PC-9 (cell line): Measurements from ENCODE around the gene MTHFSD. TPM values are rescaled to one million over a fixed set of nuclear protein-coding genes. Genes with fewer than 3 reads are reported as not detected.
A peak's percentile ranks its signal among the peaks of the same experiment; 100 is the strongest.

Source experiments
- BruUV-seq: library from RNA; stranded (reverse); fragments of 400-500 nt; replicated peaks from 2 replicates; lab custom pipeline; 2021; lab: Mats Ljungman, UMichigan
- CTCF ChIA-PET: fragments of 300-600 bp; sonication (Branson Sonifier 250); formaldehyde crosslinking; loops from one replicate; lab custom pipeline; 2022; ENCODE audit warnings: antibody characterized with exemption; lab: Charles Lee
- POLR2A ChIA-PET: fragments of 300-600 bp; sonication (Branson Sonifier 250); formaldehyde crosslinking; loops from one replicate; lab custom pipeline; 2022; ENCODE audit warnings: antibody characterized with exemption; ENCODE audit not compliant: unreplicated experiment; lab: Charles Lee
- DNase-seq, 2 experiments: peaks; one replicate each; pipeline versions ENCODE4 v3.0.0 to v3.0.0-alpha.2; 2015 to 2022; ENCODE audit warnings: mixed read lengths in 1 of 2
- H2AFZ ChIP-seq: fragments of 200-600 bp; sonication (generic); 2 replicates; pipeline ENCODE4 v1.8.1; 2017; ENCODE audit warnings: antibody characterized with exemption
- H3F3A ChIP-seq: fragments of 200-600 bp; sonication (generic); 2 replicates; pipeline ENCODE4 v1.8.1; 2017; ENCODE audit warnings: antibody characterized with exemption, mild to moderate bottlenecking, low read depth; ENCODE audit not compliant: insufficient read depth
- H3K27ac ChIP-seq: fragments of 200-600 bp; sonication (generic); 2 replicates; pipeline ENCODE4 v1.6.1; 2016; ENCODE audit warnings: mixed run types
- H3K27me3 ChIP-seq: fragments of 200-600 bp; sonication (generic); 2 replicates; pipeline ENCODE4 v1.6.1; 2016; ENCODE audit warnings: low read depth, mixed run types; ENCODE audit not compliant: insufficient read depth
- H3K36me3 ChIP-seq: fragments of 200-600 bp; sonication (generic); 2 replicates; pipeline ENCODE4 v1.6.1; 2016; ENCODE audit warnings: low read depth, mixed run types
- H3K4me1 ChIP-seq: fragments of 200-600 bp; sonication (generic); replicated peaks from 2 replicates; pipeline ENCODE4 v1.6.1; 2016; ENCODE audit warnings: mixed run types; ENCODE audit not compliant: insufficient read depth
- H3K4me2 ChIP-seq: fragments of 200-600 bp; sonication (generic); 2 replicates; pipeline ENCODE4 v1.6.1; 2017; ENCODE audit warnings: mixed run types
- H3K4me3 ChIP-seq: fragments of 200-600 bp; sonication (generic); 2 replicates; pipeline ENCODE4 v1.6.1; 2016; ENCODE audit warnings: mixed run types
- H3K79me2 ChIP-seq: fragments of 200-600 bp; sonication (generic); 2 replicates; pipeline ENCODE4 v1.6.1; 2017; ENCODE audit warnings: low read depth, mixed run types
- H3K9me2 ChIP-seq: fragments of 200-600 bp; sonication (generic); 2 replicates; pipeline ENCODE4 v1.8.1; 2017; ENCODE audit warnings: mild to moderate bottlenecking; ENCODE audit not compliant: insufficient read depth
- H3K9me3 ChIP-seq: fragments of 200-600 bp; sonication (generic); 2 replicates; pipeline ENCODE4 v1.8.1; 2016; ENCODE audit warnings: low read depth; ENCODE audit not compliant: insufficient read depth
- H4K20me1 ChIP-seq: fragments of 200-600 bp; sonication (generic); 2 replicates; pipeline ENCODE4 v1.8.1; 2017; ENCODE audit not compliant: insufficient read depth
- EZH2 ChIP-seq: fragments of 200-600 bp; sonication (generic); IDR thresholded peaks from 2 replicates; pipeline ENCODE4 v1.8.0; 2017; ENCODE audit warnings: antibody characterized with exemption, low read depth
- intact Hi-C: fragments of 100-400 bp; cut with micrococcal nuclease; formaldehyde crosslinking; loops from one replicate; pipeline ENCODE4 v1.10.0; 2022; ENCODE audit not compliant: unreplicated experiment
- total RNA-seq: library from RNA; stranded (reverse); gene quantifications from 2 replicates; pipeline ENCODE4 v1.2.3, GENCODE V29; 2021
- TF ChIP-seq, protein P1 (sequence below): fragments of 200-600 bp; sonication (generic); conservative IDR thresholded peaks from 2 replicates; pipeline ENCODE4 v1.6.1; 2017; ENCODE audit warnings: mixed run types, antibody characterized with exemption, mild to moderate bottlenecking, moderate library complexity

Gene MTHFSD
- total RNA-seq, 1 experiment from 2014 or later = 25.7 TPM

DNA sequence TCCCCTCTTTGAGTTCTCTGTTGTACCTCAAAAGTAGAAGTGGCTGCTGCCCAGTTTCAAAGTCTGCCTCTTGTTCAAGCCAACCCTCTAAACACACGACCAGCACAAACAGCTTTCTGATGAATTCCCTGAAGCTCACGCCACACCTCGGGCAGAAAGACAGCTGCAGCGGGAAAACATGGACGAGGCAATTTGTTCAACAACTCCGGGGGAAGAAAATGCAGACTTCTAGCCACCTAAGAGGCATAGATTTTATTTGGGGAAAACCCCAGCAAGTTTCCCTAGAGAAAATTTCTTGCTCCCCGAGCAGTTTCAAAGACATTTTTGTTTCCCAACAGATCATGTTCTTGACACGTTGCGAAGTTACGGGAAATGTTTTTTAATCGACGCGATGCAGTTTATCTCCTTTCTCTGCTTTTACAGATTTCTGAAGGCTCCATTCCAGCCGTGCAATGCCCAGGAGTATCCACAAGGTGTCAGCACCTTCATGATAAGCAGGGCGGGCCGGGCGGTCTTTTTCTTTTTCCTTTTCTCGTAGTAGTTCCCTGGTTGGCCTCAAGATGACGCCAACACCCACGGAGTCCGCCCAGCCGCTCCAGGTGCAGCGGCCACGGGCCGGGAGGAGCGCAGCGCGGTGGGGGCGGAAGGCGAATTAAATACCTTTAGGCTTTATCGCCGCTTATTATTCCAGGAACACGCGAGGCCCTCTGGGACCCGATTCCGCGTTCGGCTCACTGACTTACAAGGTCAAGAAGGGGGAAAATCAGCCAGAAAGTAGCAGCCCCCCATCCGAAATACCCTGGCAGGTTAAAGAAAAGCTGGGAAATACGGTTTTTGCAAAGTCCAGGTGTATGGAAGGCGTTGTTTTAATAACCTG, 8.7 kb upstream of the MTHFSD start:
- ChIA-PET CTCF (interaction anchor here (0.7 to 1.2 kb wide), 4 partner anchors 310 to 1205 kb away, joined by 3 to 7 read pairs (median 4); no protein-coding TSS in a partner anchor), POLR2A (no interaction called here)
- no peaks in the 10 kb centered on the region for H3K79me2 ChIP-seq
- peaks cover 42% of the 10 kb centered on the region for H3K27me3 ChIP-seq
- TF ChIP-seq EZH2 = no peak; the same call in 1 of the 2 replicates
- TF ChIP-seq, protein P1, sequence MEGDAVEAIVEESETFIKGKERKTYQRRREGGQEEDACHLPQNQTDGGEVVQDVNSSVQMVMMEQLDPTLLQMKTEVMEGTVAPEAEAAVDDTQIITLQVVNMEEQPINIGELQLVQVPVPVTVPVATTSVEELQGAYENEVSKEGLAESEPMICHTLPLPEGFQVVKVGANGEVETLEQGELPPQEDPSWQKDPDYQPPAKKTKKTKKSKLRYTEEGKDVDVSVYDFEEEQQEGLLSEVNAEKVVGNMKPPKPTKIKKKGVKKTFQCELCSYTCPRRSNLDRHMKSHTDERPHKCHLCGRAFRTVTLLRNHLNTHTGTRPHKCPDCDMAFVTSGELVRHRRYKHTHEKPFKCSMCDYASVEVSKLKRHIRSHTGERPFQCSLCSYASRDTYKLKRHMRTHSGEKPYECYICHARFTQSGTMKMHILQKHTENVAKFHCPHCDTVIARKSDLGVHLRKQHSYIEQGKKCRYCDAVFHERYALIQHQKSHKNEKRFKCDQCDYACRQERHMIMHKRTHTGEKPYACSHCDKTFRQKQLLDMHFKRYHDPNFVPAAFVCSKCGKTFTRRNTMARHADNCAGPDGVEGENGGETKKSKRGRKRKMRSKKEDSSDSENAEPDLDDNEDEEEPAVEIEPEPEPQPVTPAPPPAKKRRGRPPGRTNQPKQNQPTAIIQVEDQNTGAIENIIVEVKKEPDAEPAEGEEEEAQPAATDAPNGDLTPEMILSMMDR = peak; percentile 100
- H2AFZ ChIP-seq = peak overlapping the region; percentile 47
- H3K4me1 ChIP-seq = no peaks in the 10 kb centered on the region
- intact Hi-C loops = loop anchor here (1.0 to 10.0 kb wide), 4 partner anchors 641 to 1204 kb away; partner anchors contain the start of genes KLHDC4 and MAP1LC3B
- peak; percentile 72 to 82 for DNase-seq
- no peak overlapping the region for H3K27ac ChIP-seq
- no peaks in the 10 kb centered on the region for H3F3A ChIP-seq
- BruUV-seq = no TSS peak
- H3K9me3 ChIP-seq = no peaks in the 10 kb centered on the region
- H3K4me3 ChIP-seq = peak overlapping the region; percentile 19; the same call in 1 of the 2 replicates
- no peaks in the 10 kb centered on the region for H3K36me3 ChIP-seq
- no peaks in the 10 kb centered on the region for H4K20me1 ChIP-seq
- no peaks in the 10 kb centered on the region for H3K9me2 ChIP-seq
- peak overlapping the region; percentile 69 for H3K4me2 ChIP-seq

DNA sequence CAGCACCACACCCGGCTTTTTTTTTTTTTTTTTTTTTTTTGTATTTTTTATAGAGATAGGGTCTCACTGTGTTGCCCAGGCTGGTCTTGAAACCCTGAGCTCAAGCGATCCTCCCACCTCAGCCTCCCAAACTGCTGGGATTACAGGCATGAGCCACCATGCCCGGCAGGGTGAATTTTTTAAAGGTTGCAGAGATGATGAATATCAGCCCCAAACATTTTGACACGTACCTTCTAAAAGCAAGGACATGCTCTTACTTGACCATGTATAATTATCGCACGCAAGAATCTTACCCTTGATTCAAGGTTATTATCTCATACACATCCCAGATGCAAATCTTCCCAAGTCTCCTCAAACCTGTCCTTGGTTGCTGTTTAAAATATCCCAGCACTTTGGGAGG, 7.3 kb upstream of the MTHFSD start:
- Histone ChIP-seq H3K27me3 (peaks cover 54% of the 10 kb centered on the region), H2AFZ (no peak overlapping the region), H3F3A (no peaks in the 10 kb centered on the region), H3K4me3 (no peak overlapping the region), H3K4me1 (no peaks in the 10 kb centered on the region), H3K27ac (no peak overlapping the region), H3K4me2 (no peak overlapping the region), H4K20me1 (no peaks in the 10 kb centered on the region), H3K79me2 (no peaks in the 10 kb centered on the region), H3K9me2 (no peaks in the 10 kb centered on the region), H3K36me3 (no peaks in the 10 kb centered on the region), H3K9me3 (no peaks in the 10 kb centered on the region)
- TF ChIP-seq EZH2 = no peak
- TF ChIP-seq, protein P1 = no peak
- DNase-seq = no peak
- ChIA-PET POLR2A (no interaction called here), CTCF (no interaction called here)
- no TSS peak for BruUV-seq
- intact Hi-C loops = loop anchor here (5.0 to 10.0 kb wide), 3 partner anchors 642 to 1205 kb away; partner anchors contain the start of genes KLHDC4 and MAP1LC3B

DNA sequence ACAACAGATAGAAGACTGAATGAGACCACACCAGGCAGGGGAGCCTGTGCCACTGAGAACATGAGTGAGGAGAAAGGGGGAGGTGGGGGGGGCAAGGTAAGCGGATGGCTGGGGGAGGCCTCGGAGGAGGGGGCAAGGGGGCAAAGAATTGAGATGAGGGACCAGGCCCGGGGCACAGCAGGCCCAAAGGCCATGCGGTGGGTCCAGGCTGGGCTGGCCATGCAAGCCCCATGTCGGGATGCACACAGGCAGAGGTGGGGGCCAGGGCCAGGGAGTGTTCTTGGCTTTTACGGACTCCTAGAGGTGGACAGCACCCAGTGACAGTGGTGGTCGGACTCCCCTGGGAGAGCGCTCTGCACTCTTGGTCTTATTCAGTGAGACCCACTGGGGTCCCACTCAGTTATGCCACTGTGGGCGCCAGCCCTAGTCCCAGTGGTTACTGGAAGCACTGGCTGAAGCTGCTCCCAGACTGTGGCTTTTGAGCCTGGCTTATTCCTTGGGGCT, 4.8 kb upstream of the MTHFSD start:
- BruUV-seq = no TSS peak
- H4K20me1 ChIP-seq = no peaks in the 10 kb centered on the region

More for the DNA sequence above, 4.8 kb upstream of the MTHFSD start:
- Histone ChIP-seq H2AFZ (no peak overlapping the region), H3K4me3 (no peak overlapping the region), H3K4me2 (no peak overlapping the region), H3K36me3 (no peaks in the 10 kb centered on the region), H3K27me3 (peaks cover 48% of the 10 kb centered on the region), H3K9me3 (no peaks in the 10 kb centered on the region), H3K4me1 (no peaks in the 10 kb centered on the region), H3K79me2 (no peaks in the 10 kb centered on the region), H3K27ac (no peak overlapping the region), H3K9me2 (no peaks in the 10 kb centered on the region), H3F3A (no peaks in the 10 kb centered on the region)
- intact Hi-C loops = loop anchor here (5.0 to 10.0 kb wide), 3 partner anchors 645 to 1207 kb away; partner anchors contain the start of genes KLHDC4 and MAP1LC3B
- ChIA-PET CTCF (no interaction called here), POLR2A (no interaction called here)
- DNase-seq = no peak
- TF ChIP-seq EZH2 = no peak
- TF ChIP-seq, protein P1 = no peak
